ENCODE data around the gene TMIGD3.

Gene TMIGD3

GRCh38 chr1:111512132-111512889 lies 8.9 kb upstream of the TMIGD3 start:
- DNase-seq = no peak
- in situ Hi-C loops (cut with HindIII; ENCODE audit: low pct_ligation_motif_present, low pct_unique_long_range_greater_than_20kb, low sequenced_read_pairs) = no loop called here

DNA sequence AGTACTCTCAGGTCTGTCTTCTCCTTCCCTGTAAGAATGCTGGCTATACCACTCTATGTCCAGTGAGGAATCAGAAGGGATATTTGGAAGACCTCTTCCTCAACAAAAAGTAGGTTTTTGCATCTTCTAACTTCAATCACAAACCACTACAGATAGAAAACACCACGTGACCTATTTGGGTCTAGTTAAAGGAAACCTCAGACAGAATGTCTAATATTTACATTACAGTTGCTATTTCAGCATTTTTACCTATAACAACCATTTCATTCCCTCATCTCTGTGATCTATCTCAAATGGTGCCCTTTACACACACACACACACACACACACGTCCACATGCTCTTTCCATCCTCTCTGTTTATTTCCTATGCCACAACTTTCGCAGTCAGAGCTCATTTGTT lies 7.9 kb upstream of the TMIGD3 start:
- in situ Hi-C loops (cut with HindIII; ENCODE audit: low pct_ligation_motif_present, low pct_unique_long_range_greater_than_20kb, low sequenced_read_pairs) = no loop called here
- DNase-seq = no peak

GRCh38 chr1:111509997-111510375 lies 6.6 kb upstream of the TMIGD3 start:
- in situ Hi-C loops (cut with HindIII; ENCODE audit: low pct_ligation_motif_present, low pct_unique_long_range_greater_than_20kb, low sequenced_read_pairs) = no loop called here
- no peak for DNase-seq

DNA sequence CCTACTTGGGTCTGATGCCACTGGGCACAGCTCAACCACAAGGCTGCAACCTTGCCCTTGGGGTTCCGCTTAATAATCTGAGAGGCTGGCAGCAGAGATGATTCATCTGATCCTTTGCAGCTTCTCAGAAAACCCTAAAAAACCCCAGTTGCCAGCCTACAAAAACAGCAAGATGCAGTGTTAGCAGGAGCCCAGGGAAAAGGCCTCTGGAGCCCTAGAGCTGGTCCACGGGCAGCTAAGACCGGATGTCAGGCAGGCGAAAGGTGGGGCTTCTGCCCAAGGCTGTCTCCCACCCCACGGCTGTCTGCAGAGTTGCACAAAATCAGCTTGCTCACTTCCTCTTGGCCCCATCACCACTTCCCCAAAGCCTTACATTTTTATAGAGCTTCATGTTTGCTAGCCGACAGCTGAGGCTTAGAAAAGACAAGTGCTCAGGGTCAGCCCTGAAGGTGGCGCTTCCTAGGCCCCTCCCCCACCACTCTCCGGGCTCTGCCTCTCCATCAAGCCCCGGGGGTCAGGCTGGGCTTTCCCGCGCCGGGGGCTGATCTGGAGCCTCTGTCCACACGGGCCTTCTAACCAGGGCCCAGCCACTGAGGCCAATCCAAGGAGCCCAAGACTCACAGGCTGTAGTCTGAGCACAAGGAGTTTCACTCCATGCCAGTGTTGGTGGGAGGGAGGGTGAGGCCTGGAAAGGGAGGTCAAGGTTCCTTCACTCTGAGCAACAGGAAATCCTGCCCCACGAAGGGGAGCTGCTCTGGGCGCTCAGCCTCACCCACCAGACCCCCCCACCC lies 4.2 kb upstream of the TMIGD3 start:
- DNase-seq = no peak
- in situ Hi-C loops (cut with HindIII; ENCODE audit: low pct_ligation_motif_present, low pct_unique_long_range_greater_than_20kb, low sequenced_read_pairs) = no loop called here

- in situ Hi-C loops (cut with HindIII; ENCODE audit: low pct_ligation_motif_present, low pct_unique_long_range_greater_than_20kb, low sequenced_read_pairs) = no loop called here
- no peak for DNase-seq
These were observed 3.1 kb upstream of the TMIGD3 start for GRCh38 chr1:111506561-111506960.

GRCh38 chr1:111505641-111506119 lies 2.2 kb upstream of the TMIGD3 start:
- in situ Hi-C loops (cut with HindIII; ENCODE audit: low pct_ligation_motif_present, low pct_unique_long_range_greater_than_20kb, low sequenced_read_pairs) = no loop called here
- no peak for DNase-seq

DNA sequence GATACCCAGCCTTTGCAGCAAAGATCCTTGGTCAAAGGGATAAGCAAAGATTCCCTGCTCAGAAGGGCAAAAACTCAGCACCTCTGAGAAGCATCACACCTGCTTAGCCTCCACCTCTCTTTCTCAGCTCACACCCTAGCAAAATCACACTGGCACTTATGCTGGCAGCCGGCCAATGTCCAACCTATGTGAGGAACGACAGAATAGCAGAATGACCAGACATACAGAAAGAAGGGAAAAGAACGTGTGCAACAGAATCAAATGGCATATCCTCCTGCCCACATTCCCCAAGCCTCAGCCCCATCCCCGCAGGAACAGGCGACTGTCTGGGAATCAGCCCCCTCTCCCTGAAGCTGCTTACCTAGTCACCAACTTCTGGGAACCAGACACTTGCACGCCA lies 664 bp upstream of the TMIGD3 start:
- no peak for DNase-seq
- in situ Hi-C loops (cut with HindIII; ENCODE audit: low pct_ligation_motif_present, low pct_unique_long_range_greater_than_20kb, low sequenced_read_pairs) = no loop called here

DNA sequence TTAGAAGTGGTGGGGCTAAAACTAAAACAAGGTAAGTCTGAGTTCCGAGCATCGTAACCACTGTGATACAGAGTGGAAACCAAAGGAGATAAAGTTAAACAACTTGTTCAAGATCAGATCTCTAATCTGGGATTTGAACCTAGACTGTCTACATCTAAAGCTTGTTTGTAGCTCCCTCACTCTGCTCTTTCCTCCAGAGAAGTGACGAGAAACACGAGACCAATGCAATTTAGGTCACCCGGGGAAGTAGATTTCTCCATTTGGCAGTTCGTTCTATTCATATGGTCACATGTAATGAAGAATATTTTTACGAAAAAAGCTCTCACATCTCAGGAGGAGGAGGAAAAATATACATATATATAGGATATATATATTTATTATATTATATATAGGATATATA lies 1.8 kb downstream of the TMIGD3 start:
- in situ Hi-C loops (cut with HindIII; ENCODE audit: low pct_ligation_motif_present, low pct_unique_long_range_greater_than_20kb, low sequenced_read_pairs) = no loop called here

DNA sequence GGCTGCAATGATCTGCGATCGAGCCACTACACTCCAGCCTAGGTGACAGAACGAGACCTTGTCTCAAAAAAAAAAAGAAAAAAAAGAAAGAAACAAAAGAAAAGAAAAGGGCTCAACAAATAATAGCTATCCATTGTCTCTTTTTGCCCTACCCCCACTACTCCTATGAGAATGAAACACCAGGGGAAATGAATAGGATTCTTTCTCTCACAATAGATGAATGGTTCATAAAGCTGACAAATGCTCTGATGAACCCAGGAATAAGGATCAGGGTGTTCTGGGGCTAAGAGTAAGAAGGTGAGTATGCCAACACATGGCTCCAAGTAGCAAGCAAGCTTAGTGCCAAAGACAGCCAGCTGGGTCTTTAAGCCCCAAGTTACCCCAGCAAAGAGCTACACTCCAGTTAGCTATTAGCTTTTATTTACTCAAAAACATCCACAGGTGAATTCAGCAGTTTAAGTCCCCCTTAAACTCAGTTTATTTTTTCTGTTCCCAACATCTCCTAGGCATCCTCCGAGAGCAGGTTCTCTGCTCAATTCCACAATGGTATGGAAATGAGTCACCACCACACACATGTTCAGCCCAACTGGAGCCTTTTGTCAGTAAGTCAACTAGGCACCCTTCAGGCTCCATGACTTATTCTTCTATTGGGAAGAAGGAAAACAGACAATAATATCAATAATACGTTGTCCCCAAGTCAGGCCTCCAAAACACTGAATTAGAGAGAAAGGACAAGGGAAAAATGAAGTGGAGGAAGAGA lies 4.2 kb downstream of the TMIGD3 start:
- in situ Hi-C loops (cut with HindIII; ENCODE audit: low pct_ligation_motif_present, low pct_unique_long_range_greater_than_20kb, low sequenced_read_pairs) = no loop called here
- DNase-seq = no peak

More for the DNA sequence above, 1.8 kb downstream of the TMIGD3 start:
- no peak for DNase-seq

DNA sequence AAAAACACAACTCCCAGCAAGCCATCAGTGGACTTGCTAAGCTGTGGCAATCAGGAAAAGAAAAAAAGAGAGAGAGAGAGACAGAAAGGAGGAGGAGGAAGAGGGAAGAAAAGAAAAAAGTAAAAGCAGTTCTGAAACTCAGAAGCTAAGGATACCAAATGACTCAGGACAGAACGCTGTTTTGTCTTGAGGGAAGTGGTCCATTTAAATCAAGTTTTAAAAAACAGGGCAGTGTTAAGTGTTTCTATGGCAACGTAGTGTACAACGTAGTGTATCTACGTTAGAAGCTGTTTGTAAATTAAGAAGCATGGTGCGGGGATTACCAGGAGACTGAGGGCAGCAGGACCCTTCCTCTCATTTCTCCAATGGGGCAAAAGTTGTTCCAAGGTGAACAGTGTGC lies 5.8 kb downstream of the TMIGD3 start:
- in situ Hi-C loops (cut with HindIII; ENCODE audit: low pct_ligation_motif_present, low pct_unique_long_range_greater_than_20kb, low sequenced_read_pairs) = no loop called here
- DNase-seq = no peak

DNA sequence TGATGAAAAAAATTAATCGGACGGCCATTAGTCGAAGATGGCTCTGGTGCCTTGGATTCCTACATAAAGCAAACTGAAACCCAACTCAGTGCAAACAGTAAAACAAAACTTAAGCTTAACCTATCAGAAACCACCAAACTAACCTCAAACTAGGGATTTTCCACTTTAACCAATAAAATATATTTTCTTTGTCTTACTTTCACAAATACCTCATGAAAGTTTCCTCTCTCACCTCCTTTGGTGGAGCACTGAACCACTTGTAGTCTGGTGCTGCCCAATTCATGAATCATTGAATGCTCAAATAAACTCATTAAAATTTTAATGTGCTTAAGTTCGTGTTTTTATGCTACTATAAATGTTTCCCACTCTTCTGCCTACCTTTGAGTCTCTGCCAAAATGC lies 7.0 kb downstream of the TMIGD3 start:
- DNase-seq = no peak
- in situ Hi-C loops (cut with HindIII; ENCODE audit: low pct_ligation_motif_present, low pct_unique_long_range_greater_than_20kb, low sequenced_read_pairs) = no loop called here

GRCh38 chr1:111491070-111491469 lies 12.4 kb downstream of the TMIGD3 start:
- no peak for DNase-seq
- in situ Hi-C loops (cut with HindIII; ENCODE audit: low pct_ligation_motif_present, low pct_unique_long_range_greater_than_20kb, low sequenced_read_pairs) = no loop called here

DNA sequence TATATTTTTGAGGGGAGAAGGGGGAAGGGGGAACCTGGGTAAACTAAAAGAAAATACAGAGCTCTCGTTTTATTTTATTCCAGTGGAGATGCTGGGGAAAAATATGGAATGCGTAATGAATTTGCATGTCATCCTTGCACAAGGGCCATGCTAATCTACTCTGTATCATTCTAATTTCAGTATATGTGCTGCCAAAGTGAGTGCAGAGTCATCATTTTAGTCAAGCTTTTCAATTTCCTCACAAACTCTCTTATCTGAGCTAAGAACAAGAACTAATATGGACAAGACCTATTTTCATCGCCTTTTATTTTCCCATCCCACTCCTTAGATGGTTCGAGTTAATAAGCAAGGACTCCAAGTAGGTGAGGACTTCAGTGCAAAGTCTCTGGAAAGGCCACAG lies 13.2 kb downstream of the TMIGD3 start:
- in situ Hi-C loops (cut with HindIII; ENCODE audit: low pct_ligation_motif_present, low pct_unique_long_range_greater_than_20kb, low sequenced_read_pairs) = no loop called here
- no peak for DNase-seq

DNA sequence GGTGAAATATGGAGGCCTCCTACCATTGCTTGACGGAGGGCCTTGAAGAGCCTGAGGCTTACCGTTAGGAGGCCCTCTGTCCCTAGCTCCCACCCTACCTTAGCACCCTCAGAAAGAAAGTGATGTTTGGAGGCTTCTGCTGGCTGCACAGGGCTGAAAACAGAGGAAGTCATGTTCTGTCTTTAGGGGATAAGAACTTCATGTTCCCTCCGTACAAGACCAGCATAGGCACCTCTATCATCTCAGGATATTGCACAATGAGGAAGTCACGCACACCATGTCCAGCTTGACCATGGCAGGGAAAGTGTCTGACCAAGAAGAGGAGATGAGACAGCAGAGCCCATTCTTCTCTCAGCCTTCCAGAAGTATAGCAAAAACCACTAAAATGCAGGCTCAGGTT lies 13.8 kb downstream of the TMIGD3 start:
- DNase-seq = no peak
- in situ Hi-C loops (cut with HindIII; ENCODE audit: low pct_ligation_motif_present, low pct_unique_long_range_greater_than_20kb, low sequenced_read_pairs) = no loop called here

DNA sequence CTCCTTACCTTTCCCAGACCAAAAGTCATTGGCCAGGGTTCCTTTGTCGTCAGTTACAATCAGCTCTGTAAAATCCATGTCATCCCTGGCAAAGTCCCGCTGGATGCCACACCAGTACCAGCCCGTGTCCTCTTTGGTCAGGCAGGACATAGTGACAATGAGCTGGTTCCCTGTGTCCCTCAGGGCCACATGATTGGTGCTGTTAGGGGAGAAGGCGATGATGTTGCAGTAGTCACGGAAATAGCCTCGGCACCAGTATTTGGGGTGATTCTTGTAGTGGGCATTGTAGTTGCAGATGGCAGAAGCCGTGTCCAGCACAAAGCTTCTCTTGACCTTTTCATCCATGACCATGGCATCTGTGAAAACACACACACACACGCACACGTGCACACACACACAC lies 14.8 kb downstream of the TMIGD3 start:
- in situ Hi-C loops (cut with HindIII; ENCODE audit: low pct_ligation_motif_present, low pct_unique_long_range_greater_than_20kb, low sequenced_read_pairs) = no loop called here
- DNase-seq = no peak

- in situ Hi-C loops (cut with HindIII; ENCODE audit: low pct_ligation_motif_present, low pct_unique_long_range_greater_than_20kb, low sequenced_read_pairs) = no loop called here
- DNase-seq = no peak
These were observed 16.3 kb downstream of the TMIGD3 start for GRCh38 chr1:111487133-111487532.

DNA sequence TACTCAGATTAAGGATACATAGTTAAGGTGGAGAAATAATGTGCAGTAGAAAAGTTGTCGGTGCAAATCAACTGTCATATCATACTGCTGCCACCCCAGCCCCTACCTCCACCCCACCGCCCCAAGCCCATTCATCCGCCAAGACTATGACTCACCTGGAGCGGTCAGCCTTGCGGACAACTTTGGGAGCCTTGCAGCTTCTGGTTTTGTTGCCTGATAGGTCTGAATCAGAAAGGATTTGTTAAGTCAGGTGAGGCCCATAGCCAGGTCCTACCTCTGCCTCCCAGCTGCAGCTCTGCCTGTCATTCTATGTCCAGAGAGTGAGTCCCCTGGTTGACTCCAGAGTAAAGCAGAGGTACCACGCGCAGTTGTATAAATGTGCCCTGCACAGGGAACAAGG lies 17.0 kb downstream of the TMIGD3 start:
- in situ Hi-C loops (cut with HindIII; ENCODE audit: low pct_ligation_motif_present, low pct_unique_long_range_greater_than_20kb, low sequenced_read_pairs) = no loop called here
- DNase-seq = no peak

- in situ Hi-C loops (cut with HindIII; ENCODE audit: low pct_ligation_motif_present, low pct_unique_long_range_greater_than_20kb, low sequenced_read_pairs) = no loop called here
These were observed 18.9 kb downstream of the TMIGD3 start for GRCh38 chr1:111484391-111485026.

GRCh38 chr1:111483876-111484275 lies 19.6 kb downstream of the TMIGD3 start:
- in situ Hi-C loops (cut with HindIII; ENCODE audit: low pct_ligation_motif_present, low pct_unique_long_range_greater_than_20kb, low sequenced_read_pairs) = no loop called here
- DNase-seq = no peak

More at GRCh38 chr1:111484391-111485026, 18.9 kb downstream of the TMIGD3 start:
- DNase-seq = no peak

Measured in ACHN (cell line).